Mesenchymal stem cell (in vitro differentiated cells and primary cell): Measurements from ENCODE around the gene LHFPL6.

Source experiments
- DNase-seq: peaks from one replicate; pipeline ENCODE4 v3.0.0-alpha.2; 2013
- H2AFZ ChIP-seq: one replicate; pipeline ENCODE4 v1.6.1; 2013; ENCODE audit warnings: low read depth, mild to moderate bottlenecking, control low read depth, inconsistent platforms, low read length, moderate library complexity
- H2AK5ac ChIP-seq: 2 replicates; pipeline ENCODE4 v1.6.1; 2013; ENCODE audit warnings: low read length, moderate library complexity, mild to moderate bottlenecking, inconsistent platforms; ENCODE audit not compliant: severe bottlenecking
- H2BK120ac ChIP-seq: one replicate; pipeline ENCODE4 v1.6.1; 2013; ENCODE audit warnings: low read depth, mild to moderate bottlenecking, inconsistent platforms, low read length, moderate library complexity
- H2BK12ac ChIP-seq, 2 experiments: one replicate each; pipeline ENCODE4 v1.6.1; 2013; ENCODE audit warnings: inconsistent platforms in 2 of 2, low read length in 2 of 2, mild to moderate bottlenecking in 2 of 2, moderate library complexity in 2 of 2, control low read depth in 1 of 2
- H2BK15ac ChIP-seq: one replicate; pipeline ENCODE4 v1.6.1; 2013; ENCODE audit warnings: mild to moderate bottlenecking, low read depth, inconsistent platforms; ENCODE audit not compliant: poor library complexity, severe bottlenecking
- H2BK5ac ChIP-seq: 2 replicates; pipeline ENCODE4 v1.6.1; 2013; ENCODE audit warnings: low read depth, mild to moderate bottlenecking, low read length, control low read depth, inconsistent platforms; ENCODE audit not compliant: poor library complexity, severe bottlenecking
- H3K14ac ChIP-seq, 2 experiments: one replicate each; pipeline ENCODE4 v1.6.1; 2013; ENCODE audit warnings: inconsistent platforms in 2 of 2, low read length in 2 of 2, control low read depth in 1 of 2, mild to moderate bottlenecking in 1 of 2, moderate library complexity in 1 of 2
- H3K18ac ChIP-seq, 2 experiments: one replicate each; pipeline ENCODE4 v1.6.1; 2013; ENCODE audit warnings: inconsistent platforms in 2 of 2, low read length in 2 of 2, control low read depth in 1 of 2, low read depth in 1 of 2, mild to moderate bottlenecking in 1 of 2
- H3K23ac ChIP-seq, 2 experiments: one replicate each; pipeline ENCODE4 v1.6.1; 2013; ENCODE audit warnings: inconsistent platforms in 2 of 2, low read length in 2 of 2, mild to moderate bottlenecking in 2 of 2, moderate library complexity in 2 of 2, control low read depth in 1 of 2
- H3K27ac ChIP-seq: 2 replicates; pipeline ENCODE4 v1.5.1; 2013; ENCODE audit warnings: mild to moderate bottlenecking, moderate library complexity, low read length, control low read depth, inconsistent platforms; ENCODE audit not compliant: poor library complexity, severe bottlenecking
- H3K27me3 ChIP-seq, 2 experiments: 2 replicates each; pipeline versions ENCODE4 v1.6.1 to v1.7.0; 2013; ENCODE audit warnings: low read length in 2 of 2, mild to moderate bottlenecking in 2 of 2, moderate library complexity in 2 of 2, control low read depth in 1 of 2, inconsistent platforms in 1 of 2; ENCODE audit not compliant: control insufficient read depth in 1 of 2, insufficient read depth in 1 of 2
- H3K36me3 ChIP-seq, 2 experiments: 2 replicates each; pipeline versions ENCODE4 v1.6.1 to v1.7.0; 2013; ENCODE audit warnings: low read length in 2 of 2, control low read depth in 1 of 2, inconsistent platforms in 1 of 2, low read depth in 1 of 2, mild to moderate bottlenecking in 1 of 2; ENCODE audit not compliant: insufficient read depth in 2 of 2, control insufficient read depth in 1 of 2
- H3K4ac ChIP-seq, 2 experiments: one replicate each; pipeline ENCODE4 v1.6.1; 2013; ENCODE audit warnings: inconsistent platforms in 2 of 2, low read length in 2 of 2, mild to moderate bottlenecking in 2 of 2, moderate library complexity in 2 of 2, control low read depth in 1 of 2, low read depth in 1 of 2
- H3K4me1 ChIP-seq: 2 replicates; pipeline ENCODE4 v1.6.1; 2013; ENCODE audit warnings: low read depth, low read length, control low read depth; ENCODE audit not compliant: control insufficient read depth, insufficient read depth
- H3K4me2 ChIP-seq: 2 replicates; pipeline ENCODE4 v1.6.1; 2013; ENCODE audit warnings: low read length, mild to moderate bottlenecking, inconsistent platforms; ENCODE audit not compliant: poor library complexity, severe bottlenecking
- H3K4me3 ChIP-seq, 2 experiments: 2 replicates each; pipeline versions ENCODE4 v1.5.1 to v1.7.0; 2013; ENCODE audit warnings: low read length in 2 of 2, mild to moderate bottlenecking in 2 of 2, control low read depth in 1 of 2, low read depth in 1 of 2; ENCODE audit not compliant: insufficient read depth in 1 of 2
- H3K79me1 ChIP-seq: replicated peaks from 2 replicates; pipeline ENCODE4 v1.6.1; 2013; ENCODE audit warnings: mild to moderate bottlenecking, control low read depth, low read length, inconsistent platforms; ENCODE audit not compliant: poor library complexity, severe bottlenecking
- H3K9ac ChIP-seq: 2 replicates; pipeline ENCODE4 v1.7.0; 2013; ENCODE audit warnings: mild to moderate bottlenecking, low read length, moderate library complexity
- H3K9me3 ChIP-seq: 2 replicates; pipeline ENCODE4 v1.7.0; 2013; ENCODE audit warnings: mild to moderate bottlenecking, low read length; ENCODE audit not compliant: control insufficient read depth
- H4K8ac ChIP-seq: one replicate; pipeline ENCODE4 v1.6.1; 2013; ENCODE audit warnings: inconsistent platforms, mild to moderate bottlenecking, low read length, moderate library complexity
- H4K91ac ChIP-seq: one replicate; pipeline ENCODE4 v1.6.1; 2013; ENCODE audit warnings: mild to moderate bottlenecking, low read length, inconsistent platforms
- WGBS: methylation state at CpG from one replicate; pipeline ENCODE4 v1.1.7; 2013; ENCODE audit warnings: mixed read lengths; 5-methylcytosine and 5-hydroxymethylcytosine counted together

The LHFPL6 gene

DNA sequence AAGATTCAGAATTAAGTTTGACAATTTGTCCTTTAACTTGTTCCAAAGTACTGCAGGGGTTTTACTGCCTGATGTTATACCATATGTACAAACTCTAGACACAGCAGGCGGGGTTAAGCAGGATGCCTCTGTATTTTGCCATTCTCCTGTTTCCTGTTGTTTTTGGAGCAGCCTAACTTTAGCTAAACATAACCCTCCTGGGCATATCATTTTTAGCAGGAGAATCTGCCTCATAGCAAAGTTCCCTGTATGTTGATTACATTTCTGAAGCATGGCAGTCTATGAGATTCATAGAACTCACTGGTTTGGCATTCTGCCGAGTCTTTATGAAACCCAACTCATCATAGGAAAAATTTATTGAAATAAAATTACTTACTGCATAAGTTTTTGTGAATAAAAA lies 5.2 kb downstream of the LHFPL6 start:
- no peak overlapping the region for H3K27ac ChIP-seq
- no peak overlapping the region for H4K91ac ChIP-seq
- H3K4me2 ChIP-seq, result no peak overlapping the region
- no peak overlapping the region for H2AFZ ChIP-seq
- 89% methylated on average over 1 of the region's 2 CpGs for WGBS
- H2BK12ac ChIP-seq, result no peak overlapping the region
- H3K36me3 ChIP-seq, result peaks cover 5 to 7% of the 10 kb centered on the region in 2 experiments
- H3K4me1 ChIP-seq, result peaks cover 3% of the 10 kb centered on the region
- H4K8ac ChIP-seq, result no peak overlapping the region
- H2AK5ac ChIP-seq, result no peak overlapping the region
- no peak overlapping the region for H3K23ac ChIP-seq
- H2BK15ac ChIP-seq, result no peak overlapping the region
- peaks cover 13% of the 10 kb centered on the region for H3K79me1 ChIP-seq
- no peak overlapping the region for H3K14ac ChIP-seq
- DNase-seq, result no peak
- no peak overlapping the region for H2BK120ac ChIP-seq
- H3K4me3 ChIP-seq, result peak overlapping the region in 1 of 2 experiments; percentile 31
- no peak overlapping the region for H3K4ac ChIP-seq
- no peak overlapping the region for H3K18ac ChIP-seq
- H2BK5ac ChIP-seq, result no peak overlapping the region
- H3K9me3 ChIP-seq, result no peaks in the 10 kb centered on the region
- peak overlapping the region; percentile 31 for H3K9ac ChIP-seq
- H3K27me3 ChIP-seq, result no peaks in the 10 kb centered on the region

DNA sequence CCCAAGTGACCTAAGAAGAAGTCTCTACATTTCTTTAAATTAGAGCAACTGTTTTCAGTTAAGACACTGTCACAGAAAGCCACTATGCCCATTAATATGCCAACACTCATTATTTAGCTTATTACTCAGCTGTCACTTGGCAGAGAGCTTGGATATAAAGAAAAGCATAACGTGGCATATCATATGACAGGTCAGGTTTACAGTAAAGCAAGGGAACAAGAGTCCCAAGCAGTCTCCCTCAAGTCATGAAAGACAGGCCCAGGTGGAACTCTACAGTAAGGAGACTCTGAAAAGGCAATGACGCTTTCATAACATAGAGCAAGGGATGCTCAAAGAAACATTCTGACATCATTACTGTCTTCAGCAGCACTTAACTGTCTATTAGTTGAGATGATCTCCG lies 6.3 kb downstream of the LHFPL6 start:
- Histone ChIP-seq H3K27ac (no peak overlapping the region), H3K36me3 (peaks cover 3 to 7% of the 10 kb centered on the region in 2 experiments), H3K4me3 (no peak overlapping the region), H3K9me3 (no peaks in the 10 kb centered on the region), H2BK120ac (no peak overlapping the region), H2BK5ac (no peak overlapping the region), H3K27me3 (no peaks in the 10 kb centered on the region), H2AFZ (no peak overlapping the region), H2AK5ac (no peak overlapping the region), H2BK12ac (no peak overlapping the region), H3K14ac (no peak overlapping the region), H3K4me1 (peaks cover 3% of the 10 kb centered on the region), H3K4me2 (no peak overlapping the region), H3K79me1 (peaks cover 7% of the 10 kb centered on the region), H4K8ac (no peak overlapping the region), H2BK15ac (no peak overlapping the region), H3K23ac (no peak overlapping the region), H3K18ac (no peak overlapping the region), H4K91ac (no peak overlapping the region), H3K9ac (no peak overlapping the region), H3K4ac (no peak overlapping the region)
- 96% methylated on average over 3 of the region's 3 CpGs for WGBS
- no peak for DNase-seq

DNA sequence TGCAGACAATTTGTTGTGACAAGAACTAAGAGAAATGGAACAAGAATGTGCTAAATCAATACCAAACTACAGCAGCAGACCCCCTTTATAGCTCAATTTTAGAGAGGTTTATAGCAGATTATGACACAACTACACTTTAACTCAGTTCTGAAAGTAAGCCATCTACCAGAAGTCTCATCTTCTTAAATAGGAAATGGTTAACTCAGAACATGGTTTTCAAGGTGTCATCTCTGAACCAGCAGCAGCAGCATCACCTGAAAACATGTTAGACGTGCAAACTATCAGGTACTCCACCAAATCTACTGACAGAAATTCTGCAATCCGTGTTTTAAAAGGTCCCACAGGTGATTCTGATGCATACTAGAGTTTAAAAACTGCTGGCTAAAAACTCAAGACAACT lies 6.8 kb downstream of the LHFPL6 start:
- H3K4me2 ChIP-seq, result no peak overlapping the region
- peaks cover 3 to 7% of the 10 kb centered on the region in 2 experiments for H3K36me3 ChIP-seq
- 98% methylated on average over 2 of the region's 2 CpGs for WGBS
- H2BK5ac ChIP-seq, result no peak overlapping the region
- H2BK120ac ChIP-seq, result no peak overlapping the region
- no peak overlapping the region for H3K18ac ChIP-seq
- no peak overlapping the region for H2AK5ac ChIP-seq
- no peak for DNase-seq
- H2BK15ac ChIP-seq, result no peak overlapping the region
- H4K91ac ChIP-seq, result no peak overlapping the region
- H3K79me1 ChIP-seq, result peaks cover 9% of the 10 kb centered on the region
- no peak overlapping the region for H3K14ac ChIP-seq
- no peak overlapping the region for H4K8ac ChIP-seq
- H3K4me1 ChIP-seq, result peaks cover 3% of the 10 kb centered on the region
- H3K27ac ChIP-seq, result no peak overlapping the region
- no peak overlapping the region for H3K4ac ChIP-seq
- H3K9ac ChIP-seq, result no peak overlapping the region
- H3K4me3 ChIP-seq, result no peak overlapping the region
- H3K23ac ChIP-seq, result no peak overlapping the region
- H3K27me3 ChIP-seq, result no peaks in the 10 kb centered on the region
- no peaks in the 10 kb centered on the region for H3K9me3 ChIP-seq
- no peak overlapping the region for H2BK12ac ChIP-seq
- H2AFZ ChIP-seq, result no peak overlapping the region

DNA sequence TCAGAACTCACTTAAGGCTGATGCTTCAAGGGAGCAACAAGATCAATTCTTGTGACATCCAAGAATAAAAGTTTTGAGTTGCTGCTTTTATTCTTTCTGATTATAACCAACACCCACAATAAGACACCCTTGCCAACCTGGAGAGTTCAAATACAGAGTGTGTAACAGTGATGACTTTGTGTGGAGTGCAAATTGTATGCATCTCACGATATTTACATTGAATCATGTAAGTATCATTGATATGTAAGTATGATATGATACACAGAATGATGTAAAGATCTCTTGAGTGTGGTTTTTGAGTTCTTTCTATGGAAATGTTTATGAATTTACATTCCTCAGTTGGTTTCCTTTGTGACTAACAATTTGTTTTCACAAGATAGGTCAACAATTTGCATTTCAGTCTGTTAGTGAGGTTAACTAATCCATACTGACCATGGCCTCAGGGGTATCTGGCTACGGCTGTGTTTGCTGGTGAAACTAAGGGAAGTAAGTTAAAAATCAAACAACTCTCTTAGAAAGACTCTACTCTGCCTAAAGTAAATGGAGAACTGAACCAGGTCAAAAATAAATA lies 12.4 kb downstream of the LHFPL6 start:
- Histone ChIP-seq H2AFZ (no peak overlapping the region), H2BK15ac (no peak overlapping the region), H3K27me3 (no peaks in the 10 kb centered on the region), H3K79me1 (peaks cover 8% of the 10 kb centered on the region), H2BK5ac (no peak overlapping the region), H2BK120ac (no peak overlapping the region), H3K27ac (no peak overlapping the region), H3K9me3 (no peaks in the 10 kb centered on the region), H4K91ac (no peak overlapping the region), H2BK12ac (no peak overlapping the region), H3K4me3 (no peak overlapping the region), H2AK5ac (no peak overlapping the region), H3K9ac (no peak overlapping the region), H3K14ac (no peak overlapping the region), H3K4me1 (peaks cover 1% of the 10 kb centered on the region), H4K8ac (no peak overlapping the region), H3K36me3 (peaks cover 0 to 4% of the 10 kb centered on the region in 2 experiments), H3K23ac (no peak overlapping the region), H3K18ac (no peak overlapping the region), H3K4me2 (no peak overlapping the region), H3K4ac (no peak overlapping the region)
- no peak for DNase-seq
- WGBS, result 80% methylated on average over 1 of the region's 2 CpGs
